IPS-NIHi7 (cell line): Measurements from ENCODE around the gene AQP7.
"Not testable (repeated sequence)": the region's sequence is repeated elsewhere in the genome, so short reads cannot be mapped to it uniquely, and the experiment has no call there.

ENCODE experiments used
- DNase-seq: peaks from one replicate; pipeline ENCODE4 v3.0.0; 2012; ENCODE audit warnings: mixed read lengths; ENCODE audit errors: extremely low spot score

Gene AQP7

GRCh38 chr9:33374634-33375237 is 27.6 kb downstream of the AQP7 start:
- peak; percentile 84 for DNase-seq

GRCh38 chr9:33374190-33374589 is 28.2 kb downstream of the AQP7 start:
- DNase-seq, result no peak

- DNase-seq, result no peak
These were observed 29.5 kb downstream of the AQP7 start for GRCh38 chr9:33372900-33373299.

DNA sequence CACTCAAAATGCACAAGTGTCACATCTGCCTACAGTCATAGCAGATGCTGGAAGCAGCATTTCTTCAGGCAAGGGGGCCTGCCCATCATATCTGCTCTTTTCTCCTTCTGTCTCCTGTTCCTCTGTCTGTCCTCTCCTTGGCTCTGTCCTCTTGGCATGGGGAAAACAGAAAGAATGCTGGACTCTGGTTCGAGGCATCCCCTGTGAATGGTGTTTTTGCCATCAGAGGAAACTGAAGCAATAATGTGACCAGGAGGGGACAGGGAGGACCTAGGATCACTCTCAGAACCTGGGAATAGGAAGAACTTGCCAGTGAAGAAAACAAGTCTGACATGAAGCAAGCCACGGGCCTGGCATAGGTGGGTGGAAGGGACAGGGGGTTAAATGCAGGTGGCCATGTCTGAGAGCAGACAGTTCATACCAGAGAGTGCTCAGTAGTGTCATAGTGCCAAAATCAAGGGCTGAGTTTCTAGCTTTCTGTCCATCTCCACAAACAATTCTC is 35.3 kb downstream of the AQP7 start:
- DNase-seq, result no peak

- not testable (repeated sequence) for DNase-seq
These were observed 37.6 kb downstream of the AQP7 start for GRCh38 chr9:33364814-33365213.

- no peak for DNase-seq
These were observed 38.2 kb downstream of the AQP7 start for GRCh38 chr9:33364127-33364526.

- not testable (repeated sequence) for DNase-seq
These were observed 43.7 kb downstream of the AQP7 start for GRCh38 chr9:33358641-33359040.

- DNase-seq, result no peak
These were observed 46.4 kb downstream of the AQP7 start for GRCh38 chr9:33355933-33356332.

DNA sequence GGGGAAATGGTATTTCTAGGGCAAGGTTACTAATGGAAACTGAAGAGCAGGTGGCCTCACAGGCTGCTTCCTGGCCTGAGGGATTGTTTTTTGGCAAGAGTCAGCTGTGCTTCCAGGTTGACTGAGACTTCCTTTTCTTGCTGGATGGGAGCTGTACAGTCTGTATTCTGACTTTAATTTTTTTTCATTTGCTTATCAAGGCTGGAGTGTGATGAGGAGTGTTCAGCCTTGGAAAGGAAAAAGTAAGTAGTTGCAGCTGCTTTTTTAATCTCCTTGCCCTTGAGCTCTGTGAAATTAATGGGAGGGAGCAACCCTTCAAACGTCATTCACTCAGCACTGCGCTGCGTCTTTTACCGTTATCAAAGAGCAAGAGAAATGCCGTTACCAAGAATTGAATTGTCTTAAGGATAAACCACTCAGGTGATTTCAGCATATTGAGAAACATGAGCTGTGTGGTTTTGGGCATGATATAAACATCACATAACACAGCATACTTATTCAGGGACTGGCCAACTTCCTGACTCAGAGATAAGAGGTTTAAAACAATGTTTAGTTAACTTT is 47.6 kb downstream of the AQP7 start:
- DNase-seq, result no peak

DNA sequence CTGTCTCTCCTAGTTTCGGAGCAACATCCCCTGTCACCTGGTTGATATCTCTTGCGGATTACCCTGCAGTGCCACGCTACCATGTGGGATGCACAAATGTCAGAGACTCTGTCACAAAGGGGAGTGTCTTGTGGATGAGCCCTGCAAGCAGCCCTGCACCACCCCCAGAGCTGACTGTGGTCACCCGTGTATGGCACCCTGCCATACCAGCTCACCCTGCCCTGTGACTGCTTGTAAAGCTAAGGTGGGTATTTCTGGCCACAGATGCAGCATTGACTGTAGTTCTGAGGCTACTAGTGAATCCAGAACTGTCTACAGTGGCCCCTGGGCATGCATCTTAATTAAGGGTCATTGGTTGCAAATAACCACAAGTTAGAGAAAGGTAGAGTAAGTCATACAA is 50.8 kb downstream of the AQP7 start:
- no peak for DNase-seq

- no peak for DNase-seq
These were observed 52.1 kb downstream of the AQP7 start for GRCh38 chr9:33350310-33350709.

DNA sequence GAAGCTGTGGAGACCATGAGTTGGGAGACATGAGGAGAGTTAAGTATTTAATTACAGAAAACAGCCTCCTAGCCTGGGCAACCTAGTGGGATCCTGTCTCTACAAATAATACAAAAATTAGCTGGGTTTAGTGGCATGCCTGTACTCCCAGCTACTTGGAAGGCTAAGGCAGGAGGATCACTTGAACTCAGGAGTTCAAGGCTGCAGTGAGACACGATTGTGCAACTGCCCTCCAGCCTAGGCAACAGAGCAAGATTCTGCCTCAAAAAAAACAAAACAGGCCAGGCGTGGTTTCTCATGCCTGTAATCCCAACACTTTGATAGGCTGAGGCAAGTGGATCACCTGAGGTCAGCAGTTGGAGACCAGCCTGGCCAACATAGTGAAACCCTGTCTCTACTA is 52.6 kb downstream of the AQP7 start:
- no peak for DNase-seq

- DNase-seq, result no peak
These were observed 53.4 kb downstream of the AQP7 start for GRCh38 chr9:33348998-33349397.

- DNase-seq, result no peak
These were observed 55.8 kb downstream of the AQP7 start for GRCh38 chr9:33346564-33346963.

DNA sequence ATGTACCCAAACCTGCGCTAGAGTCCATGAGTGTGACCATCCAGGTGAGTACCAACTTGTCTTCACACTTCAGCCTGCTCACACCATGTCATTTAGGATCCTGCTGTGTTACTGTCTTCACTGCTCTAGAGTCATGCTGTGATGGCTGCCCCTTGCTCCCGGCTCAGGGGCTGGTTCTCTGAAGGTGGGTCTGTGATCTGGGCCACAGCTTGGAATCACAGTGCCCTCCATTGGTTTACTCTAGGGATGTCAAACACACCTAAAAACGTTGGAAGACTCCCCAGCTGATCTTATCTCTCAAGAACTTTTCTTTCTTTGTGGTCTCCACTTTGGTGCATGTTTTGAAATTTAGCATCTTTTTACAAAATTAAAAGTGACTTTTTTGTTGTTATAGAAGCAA is 58.2 kb downstream of the AQP7 start:
- peak; percentile 26 for DNase-seq

GRCh38 chr9:33341182-33341581 is 61.2 kb downstream of the AQP7 start:
- DNase-seq, result no peak

- DNase-seq, result no peak
These were observed 62.2 kb downstream of the AQP7 start for GRCh38 chr9:33340186-33340585.
